Vagina (tissue), 2 donors: ENCODE measurements around the gene ABCG4. TPM values are rescaled to one million over a fixed set of nuclear protein-coding genes. Genes with fewer than 3 reads are reported as not detected.

Experiments used
- DNase-seq, 2 donors: peaks; one replicate each; pipeline ENCODE4 v3.0.0-alpha.2; 2017; ENCODE audit errors: extremely low spot score in 2 of 2
- H3K27ac ChIP-seq: fragments of 200-600 bp; sonication (generic); one replicate; pipeline ENCODE4 v1.5.1; 2019
- H3K27me3 ChIP-seq: fragments of 200-600 bp; sonication (generic); one replicate; pipeline ENCODE4 v1.5.1; 2019
- H3K36me3 ChIP-seq, 2 donors: fragments of 200-600 bp; sonication (generic); one replicate each; pipeline ENCODE4 v1.5.1; 2017 to 2019
- H3K4me1 ChIP-seq: fragments of 200-600 bp; sonication (generic); one replicate; pipeline ENCODE4 v1.5.1; 2019
- H3K4me3 ChIP-seq, 2 donors: fragments of 200-600 bp; sonication (generic); 1 replicate in 1 of 2; 2 replicates in 1 of 2; pipeline ENCODE4 v1.5.1; 2016 to 2019
- H3K9me3 ChIP-seq: fragments of 200-600 bp; sonication (generic); one replicate; pipeline ENCODE4 v1.5.1; 2019
- CTCF ChIP-seq, 3 experiments: fragments of 450-650 bp in 2 of 3; fragments of 200-600 bp in 1 of 3; sonication (generic) in 1 of 3; IDR thresholded peaks; one replicate each; pipeline ENCODE4 v1.5.1; 2017 to 2019; ENCODE audit warnings: antibody characterized with exemption in 3 of 3, mild to moderate bottlenecking in 2 of 3, moderate library complexity in 2 of 3
- POLR2A ChIP-seq, 2 donors: fragments of 450-650 bp; IDR thresholded peaks; one replicate each; pipeline ENCODE4 v1.6.1; 2017; ENCODE audit warnings: antibody characterized with exemption in 2 of 2, mild to moderate bottlenecking in 2 of 2, moderate library complexity in 2 of 2
- POLR2AphosphoS5 ChIP-seq, 2 donors: sonication (generic); formaldehyde crosslinking; IDR thresholded peaks; one replicate each; pipeline ENCODE4 v1.9.0; 2017; ENCODE audit warnings: antibody characterized with exemption in 2 of 2, mild to moderate bottlenecking in 2 of 2, low read depth in 1 of 2; ENCODE audit not compliant: insufficient read depth in 1 of 2
- intact Hi-C: fragments of 100-400 bp; cut with DNase I; formaldehyde crosslinking; loops from one replicate; pipeline ENCODE4 v1.15.1; 2023
- total RNA-seq: library from RNA; depleted of rRNA; stranded (reverse); fragments of >200 nt; gene quantifications from one replicate; pipeline ENCODE4 v1.2.3, GENCODE V29; 2016

Gene ABCG4
- total RNA-seq, 1 donor from 2014 or later = 3.2 TPM

GRCh38 chr11:119118946-119119345 lies 29.9 kb upstream of the ABCG4 start:
- H3K9me3 ChIP-seq = no peaks in the 10 kb centered on the region
- H3K27me3 ChIP-seq = no peaks in the 10 kb centered on the region
- DNase-seq = no peak
- H3K4me3 ChIP-seq = no peak overlapping the region
- peaks cover 24% of the 10 kb centered on the region for H3K4me1 ChIP-seq
- intact Hi-C loops = no loop called here
- TF ChIP-seq POLR2A (IDR thresholded peaks at IDR 0.05) (no peak), CTCF (IDR thresholded peaks at IDR 0.05) (no peak), POLR2AphosphoS5 (IDR thresholded peaks at IDR 0.05; ENCODE audit: insufficient read depth in 1 of 2, low read depth in 1 of 2) (no peak)
- H3K36me3 ChIP-seq = peaks cover 0 to 13% of the 10 kb centered on the region in 2 donors
- H3K27ac ChIP-seq = no peak overlapping the region

- peak overlapping the region; percentile 76 for H3K27ac ChIP-seq
- intact Hi-C loops = no loop called here
- no peak for TF ChIP-seq POLR2A (IDR thresholded peaks at IDR 0.05)
- TF ChIP-seq CTCF (IDR thresholded peaks at IDR 0.05) = no peak
- TF ChIP-seq POLR2AphosphoS5 (IDR thresholded peaks at IDR 0.05; ENCODE audit: insufficient read depth in 1 of 2, low read depth in 1 of 2) = no peak
Observed at GRCh38 chr11:119120639-119121007, 28.2 kb upstream of the ABCG4 start.

DNA sequence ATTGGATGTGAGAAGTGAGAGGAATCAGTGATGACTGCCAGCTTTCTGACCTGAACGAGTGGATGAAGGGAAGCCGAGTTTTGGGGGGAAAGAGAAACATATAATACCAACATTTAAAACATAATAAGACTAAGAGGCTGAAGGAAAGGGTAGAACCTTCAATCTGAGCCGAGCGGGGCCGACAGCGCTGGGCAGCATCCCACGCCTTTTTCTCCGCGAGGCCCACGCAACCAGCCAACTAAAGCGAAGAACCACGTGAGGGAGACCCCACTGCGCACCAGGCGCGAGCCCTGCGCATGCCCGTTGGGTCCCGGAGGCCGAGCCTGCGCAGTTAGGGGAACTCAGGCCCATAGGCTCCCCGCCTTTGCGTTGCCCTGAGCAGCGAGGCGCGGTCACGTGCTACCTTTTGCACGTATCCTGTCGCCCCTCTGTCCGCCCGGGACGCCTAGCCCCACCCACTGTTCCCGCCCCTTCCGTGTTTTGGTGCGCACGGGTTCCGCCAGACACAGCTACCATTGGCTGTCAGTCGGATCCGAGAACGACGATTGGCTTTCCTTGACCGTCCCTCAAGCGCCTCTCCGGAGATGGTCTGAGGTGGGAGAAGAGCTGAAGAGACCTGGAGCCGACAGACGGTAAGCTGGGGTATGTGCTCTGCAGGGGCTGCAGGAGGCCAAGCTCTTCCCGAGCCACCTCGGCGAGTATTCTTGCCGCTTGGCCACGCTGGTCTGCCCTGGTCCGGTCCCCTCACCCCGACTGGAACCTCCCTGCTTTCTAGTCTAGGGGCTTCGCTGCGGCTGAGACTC lies 27.6 kb upstream of the ABCG4 start, which contains the start of gene HINFP:
TSS of gene HINFP (plus strand) at position 573 of the 803 bp plus-strand sequence. CDS start 5,365 bp downstream, outside the sequence.
- DNase-seq = peak; percentile 99
- peaks cover 24% of the 10 kb centered on the region for H3K4me1 ChIP-seq
- TF ChIP-seq POLR2A (IDR thresholded peaks at IDR 0.05) (peak in 1 of 2 donors; percentile 71), POLR2AphosphoS5 (IDR thresholded peaks at IDR 0.05; ENCODE audit: insufficient read depth in 1 of 2, low read depth in 1 of 2) (peak; percentile 94 to 97), CTCF (IDR thresholded peaks at IDR 0.05) (peak in 1 of 3 experiments; percentile 28)
- intact Hi-C loops = no loop called here
- H3K4me3 ChIP-seq = peak within 1 kb of the TSS; percentile 78 to 94
- H3K27ac ChIP-seq = peak within 1 kb of the TSS; percentile 76
- no peaks in the 10 kb centered on the region for H3K27me3 ChIP-seq
- peaks cover 0 to 14% of the 10 kb centered on the region in 2 donors for H3K36me3 ChIP-seq
- H3K9me3 ChIP-seq = no peaks in the 10 kb centered on the region

More at GRCh38 chr11:119120639-119121007, 28.2 kb upstream of the ABCG4 start:
- H3K9me3 ChIP-seq = no peaks in the 10 kb centered on the region
- peak overlapping the region; percentile 78 to 94 for H3K4me3 ChIP-seq
- peaks cover 24% of the 10 kb centered on the region for H3K4me1 ChIP-seq
- no peaks in the 10 kb centered on the region for H3K27me3 ChIP-seq
- no peak for DNase-seq
- peaks cover 0 to 14% of the 10 kb centered on the region in 2 donors for H3K36me3 ChIP-seq

GRCh38 chr11:119121811-119122124 lies 27.1 kb upstream of the ABCG4 start:
- Histone ChIP-seq H3K9me3 (no peaks in the 10 kb centered on the region), H3K4me3 (peak overlapping the region; percentile 78 to 94), H3K36me3 (peaks cover 0 to 14% of the 10 kb centered on the region in 2 donors), H3K27me3 (no peaks in the 10 kb centered on the region), H3K4me1 (peaks cover 24% of the 10 kb centered on the region), H3K27ac (peak overlapping the region; percentile 72)
- no peak for TF ChIP-seq CTCF (IDR thresholded peaks at IDR 0.05)
- no peak for TF ChIP-seq POLR2AphosphoS5 (IDR thresholded peaks at IDR 0.05; ENCODE audit: insufficient read depth in 1 of 2, low read depth in 1 of 2)
- TF ChIP-seq POLR2A (IDR thresholded peaks at IDR 0.05) = no peak
- DNase-seq = no peak
- intact Hi-C loops = no loop called here

- intact Hi-C loops = no loop called here
- Histone ChIP-seq H3K4me3 (no peak overlapping the region), H3K36me3 (peaks cover 0 to 32% of the 10 kb centered on the region in 2 donors), H3K9me3 (no peaks in the 10 kb centered on the region), H3K27ac (no peak overlapping the region), H3K27me3 (no peaks in the 10 kb centered on the region), H3K4me1 (peaks cover 18% of the 10 kb centered on the region)
- no peak for DNase-seq
- TF ChIP-seq CTCF (IDR thresholded peaks at IDR 0.05) = no peak
- TF ChIP-seq POLR2AphosphoS5 (IDR thresholded peaks at IDR 0.05; ENCODE audit: insufficient read depth in 1 of 2, low read depth in 1 of 2) = no peak
- no peak for TF ChIP-seq POLR2A (IDR thresholded peaks at IDR 0.05)
Observed at GRCh38 chr11:119125821-119126220, 23.0 kb upstream of the ABCG4 start.
